ENCODE results near the gene ANKRD1.

DNA sequence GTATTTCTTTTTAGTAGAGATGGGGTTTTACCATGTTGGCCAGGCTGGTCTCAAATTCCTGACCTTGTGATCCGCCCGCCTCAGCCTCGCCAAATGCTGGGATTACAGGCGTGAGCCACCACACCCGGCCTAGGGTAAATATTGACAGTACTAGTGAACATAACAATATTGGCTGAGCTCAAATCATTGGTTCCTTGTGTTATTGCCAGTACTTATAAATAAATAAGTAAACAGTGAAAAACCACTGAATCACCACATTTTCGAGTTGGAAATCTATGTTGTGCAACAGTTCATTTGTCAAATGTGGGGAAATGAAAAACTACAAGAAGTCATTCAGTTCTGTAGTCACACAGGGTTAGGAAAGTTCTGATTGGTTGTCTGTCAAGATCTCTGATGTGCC, 33.3 kb downstream of the ANKRD1 start:
- TF ChIP-seq EZH2 (IDR thresholded peaks at IDR 0.05) (no peak), POLR2AphosphoS5 (IDR thresholded peaks at IDR 0.05; ENCODE audit: borderline replicate concordance, low read depth, low read length) (no peak), FOXP2 (optimal IDR thresholded peaks at IDR 0.05; ENCODE audit: control extremely low read depth, extremely low read length, insufficient read depth) (no peak)

Measured in SK-N-MC (cell line).